HCT116 (cell line): ENCODE data around the gene KRT36. TPM values are rescaled to one million over a fixed set of nuclear protein-coding genes. Genes with fewer than 3 reads are reported as not detected.

ENCODE experiments used
- ATAC-seq: fragments of 200-7000 bp; cut with Tn5 transposase; 2 replicates; pipeline ENCODE4 v1.9.1; 2020; ENCODE audit warnings: mild to moderate bottlenecking, moderate library complexity
- BruUV-seq: library from RNA; stranded (reverse); fragments of 400-500 nt; replicated peaks from 2 replicates; lab custom pipeline; 2021; lab: Mats Ljungman, UMichigan
- CTCF ChIA-PET: fragments of 300-600 bp; sonication (Branson Sonifier 250); formaldehyde crosslinking; loops from one replicate; lab custom pipeline; 2021; ENCODE audit warnings: antibody characterized with exemption; lab: Charles Lee
- POLR2A ChIA-PET: fragments of 300-600, 350-600 bp; sonication (Branson Sonifier 250); formaldehyde crosslinking; loops from one replicate; lab custom pipeline; 2021; ENCODE audit warnings: antibody characterized with exemption; lab: Charles Lee
- RAD21 ChIA-PET, 2 experiments: fragments of 300-600 bp; sonication (Branson Sonifier 250); formaldehyde crosslinking; loops; one replicate each; lab custom pipeline; 2023; ENCODE audit warnings: low total read pairs in 2 of 2; ENCODE audit not compliant: uncharacterized antibody in 2 of 2, unreplicated experiment in 2 of 2, low non-redundant PET in 1 of 2; lab: Charles Lee
- DNase-seq: peaks from one replicate; pipeline ENCODE4 v3.0.0-alpha.2; 2010; ENCODE audit warnings: low read depth, low spot score
- H2AFZ ChIP-seq: fragments of 200-600 bp; shearing (Covaris generic), sonication (generic); 2 replicates; pipeline ENCODE4 v1.6.1; 2017; ENCODE audit warnings: low read depth, mixed run types, mixed read lengths, antibody characterized with exemption, low read length; ENCODE audit not compliant: poor library complexity, severe bottlenecking
- H3K27ac ChIP-seq: 2 replicates; pipeline ENCODE4 v1.5.1; 2012; ENCODE audit warnings: low read depth, low read length
- H3K27me3 ChIP-seq: fragments of 200-600 bp; sonication (generic); 2 replicates; pipeline ENCODE4 v1.6.1; 2016; ENCODE audit warnings: mixed run types, low read length, mixed read lengths; ENCODE audit not compliant: insufficient read depth
- H3K36me3 ChIP-seq, 2 experiments: fragments of 200-500 bp in 1 of 2; fragments of 200-600 bp in 1 of 2; sonication (Bioruptor generic) in 1 of 2; sonication (generic) in 1 of 2; 2 replicates each; pipeline versions ENCODE4 v1.5.1 to v1.6.1; 2014 to 2016; ENCODE audit warnings: low read length in 2 of 2, inconsistent platforms in 1 of 2, mixed read lengths in 1 of 2, mixed run types in 1 of 2; ENCODE audit not compliant: insufficient read depth in 2 of 2, control insufficient read depth in 1 of 2
- H3K4me1 ChIP-seq, 2 experiments: fragments of 200-600 bp in 1 of 2; sonication (generic) in 1 of 2; 2 replicates each; pipeline versions ENCODE4 v1.5.1 to v1.6.1; 2012 to 2017; ENCODE audit warnings: low read length in 2 of 2, inconsistent platforms in 1 of 2, mild to moderate bottlenecking in 1 of 2, mixed read lengths in 1 of 2, mixed run types in 1 of 2, moderate library complexity in 1 of 2; ENCODE audit not compliant: insufficient read depth in 2 of 2, control insufficient read depth in 1 of 2
- H3K4me2 ChIP-seq: fragments of 200-600 bp; sonication (generic); 2 replicates; pipeline ENCODE4 v1.6.1; 2017; ENCODE audit warnings: mixed run types, low read length, mixed read lengths
- H3K4me3 ChIP-seq, 2 experiments: fragments of 200-600 bp in 1 of 2; sonication (generic) in 1 of 2; replicated peaks in 1 of 2; 2 replicates each; pipeline ENCODE4 v1.5.1; 2011 to 2016; ENCODE audit warnings: low read length in 2 of 2, control low read depth in 1 of 2, low read depth in 1 of 2, mild to moderate bottlenecking in 1 of 2, mixed read lengths in 1 of 2, mixed run types in 1 of 2
- H3K79me2 ChIP-seq: fragments of 200-600 bp; sonication (generic); 2 replicates; pipeline ENCODE4 v1.6.1; 2017; ENCODE audit warnings: mild to moderate bottlenecking, mixed run types, low read length, moderate library complexity, mixed read lengths; ENCODE audit not compliant: insufficient read depth
- H3K9ac ChIP-seq: fragments of 200-600 bp; sonication (generic); 2 replicates; pipeline ENCODE4 v1.6.1; 2016; ENCODE audit warnings: low read length, mixed read lengths
- H3K9me2 ChIP-seq: fragments of 200-600 bp; sonication (generic), shearing (Covaris generic); 2 replicates; pipeline ENCODE4 v1.6.1; 2017; ENCODE audit warnings: mixed run types, mild to moderate bottlenecking, moderate library complexity; ENCODE audit not compliant: insufficient read depth
- H3K9me3 ChIP-seq, 2 experiments: fragments of 200-500 bp in 1 of 2; fragments of 200-600 bp in 1 of 2; sonication (Bioruptor generic) in 1 of 2; sonication (generic) in 1 of 2; 2 replicates each; pipeline ENCODE4 v1.6.1; 2014 to 2017; ENCODE audit warnings: low read length in 2 of 2, mixed read lengths in 2 of 2, inconsistent platforms in 1 of 2, low read depth in 1 of 2, mild to moderate bottlenecking in 1 of 2, mixed run types in 1 of 2, moderate library complexity in 1 of 2; ENCODE audit not compliant: control insufficient read depth in 1 of 2, insufficient read depth in 1 of 2
- H4K20me1 ChIP-seq: fragments of 200-600 bp; sonication (generic), shearing (Covaris generic); 2 replicates; pipeline ENCODE4 v1.6.1; 2017; ENCODE audit warnings: mixed run types, mild to moderate bottlenecking, moderate library complexity; ENCODE audit not compliant: insufficient read depth
- ATF3 ChIP-seq: IDR thresholded peaks from 2 replicates; pipeline ENCODE4 v1.6.1; 2012
- CBX3 ChIP-seq: IDR thresholded peaks from 2 replicates; pipeline ENCODE4 v1.6.1; 2012; ENCODE audit warnings: low read depth
- CTCF ChIP-seq, 3 experiments: fragments of 200-600 bp in 1 of 3; sonication (generic) in 1 of 3; IDR thresholded peaks in 2 of 3; conservative IDR thresholded peaks in 1 of 3; 2 replicates each; pipeline ENCODE4 v1.5.1; 2012 to 2017; ENCODE audit warnings: low read depth in 2 of 3, low read length in 2 of 3, antibody characterized with exemption in 1 of 3, borderline replicate concordance in 1 of 3, control low read depth in 1 of 3, mild to moderate bottlenecking in 1 of 3, mixed read lengths in 1 of 3, mixed run types in 1 of 3, moderate library complexity in 1 of 3; ENCODE audit not compliant: insufficient read depth in 1 of 3
- EGR1 ChIP-seq: IDR thresholded peaks from 2 replicates; pipeline ENCODE4 v1.6.1; 2012; ENCODE audit warnings: low read depth
- ELF1 ChIP-seq: IDR thresholded peaks from 2 replicates; pipeline ENCODE4 v1.6.1; 2012; ENCODE audit warnings: low read depth, borderline replicate concordance
- JUND ChIP-seq: IDR thresholded peaks from 2 replicates; pipeline ENCODE4 v1.6.1; 2012
- POLR2A ChIP-seq: IDR thresholded peaks from 2 replicates; pipeline ENCODE4 v1.7.0; 2011; ENCODE audit warnings: borderline replicate concordance; ENCODE audit not compliant: insufficient read depth, insufficient read length; ENCODE audit errors: extremely low read depth
- POLR2AphosphoS5 ChIP-seq: IDR thresholded peaks from 2 replicates; pipeline ENCODE4 v1.6.1; 2011; ENCODE audit warnings: mild to moderate bottlenecking, low read depth, low read length, moderate library complexity
- RAD21 ChIP-seq: IDR thresholded peaks from 2 replicates; pipeline ENCODE4 v1.6.1; 2012; ENCODE audit warnings: low read depth, mild to moderate bottlenecking
- REST ChIP-seq: IDR thresholded peaks from 2 replicates; pipeline ENCODE4 v1.6.1; 2012; ENCODE audit warnings: low read depth
- SIN3A ChIP-seq: IDR thresholded peaks from 2 replicates; pipeline ENCODE4 v1.6.1; 2012; ENCODE audit warnings: low read depth
- SRF ChIP-seq: IDR thresholded peaks from 2 replicates; pipeline ENCODE4 v1.6.1; 2012; ENCODE audit warnings: low read depth
- YY1 ChIP-seq: IDR thresholded peaks from 2 replicates; pipeline ENCODE4 v1.6.1; 2011; ENCODE audit warnings: low read length, low read depth, moderate library complexity, mild to moderate bottlenecking; ENCODE audit not compliant: insufficient replicate concordance; ENCODE audit errors: extremely low read depth
- ZFX ChIP-seq: fragments of 450-650 bp; IDR thresholded peaks from 2 replicates; pipeline ENCODE4 v1.6.1; 2017
- ZNF274 ChIP-seq: fragments of 200-500 bp; sonication (Bioruptor generic); IDR thresholded peaks from 2 replicates; pipeline ENCODE4 v1.6.1; 2014; ENCODE audit warnings: mild to moderate bottlenecking, low read depth, low read length, inconsistent platforms
- intact Hi-C: fragments of 100-400 bp; cut with micrococcal nuclease; formaldehyde crosslinking; loops from 2 replicates; pipeline ENCODE4 v1.10.0; 2022
- total RNA-seq: library from RNA; stranded (reverse); gene quantifications from one replicate; pipeline ENCODE4 v1.2.1, GENCODE V29; 2021; ENCODE audit not compliant: unreplicated experiment

The KRT36 gene
- total RNA-seq, 1 experiment from 2014 or later, result not detected

GRCh38 chr17:41475421-41475820 is 14.3 kb downstream of the KRT36 start:
- Histone ChIP-seq H3K27me3 (no peaks in the 10 kb centered on the region), H3K79me2 (no peaks in the 10 kb centered on the region), H4K20me1 (no peaks in the 10 kb centered on the region), H3K9me2 (no peaks in the 10 kb centered on the region), H3K4me2 (no peak overlapping the region), H3K9me3 (no peaks in the 10 kb centered on the region), H3K36me3 (no peaks in the 10 kb centered on the region), H3K27ac (no peak overlapping the region), H2AFZ (no peak overlapping the region), H3K4me3 (no peak overlapping the region), H3K4me1 (no peaks in the 10 kb centered on the region), H3K9ac (no peak overlapping the region)
- no peak for TF ChIP-seq ZFX
- TF ChIP-seq ZNF274, result no peak
- TF ChIP-seq REST, result no peak
- no peak for TF ChIP-seq CTCF (IDR thresholded peaks at IDR 0.05 in 2 of 3, conservative IDR thresholded peaks at IDR 0.05 in 1 of 3; ENCODE audit: borderline replicate concordance in 1 of 3, insufficient read depth in 1 of 3, low read depth in 2 of 3, low read length in 2 of 3)
- no peak for TF ChIP-seq SIN3A
- no peak for TF ChIP-seq POLR2AphosphoS5
- no peak for TF ChIP-seq RAD21
- no peak for TF ChIP-seq ELF1
- no peak for TF ChIP-seq YY1
- no peak for TF ChIP-seq ATF3
- TF ChIP-seq CBX3, result no peak
- no peak for TF ChIP-seq SRF
- no peak for TF ChIP-seq POLR2A
- no peak for TF ChIP-seq EGR1
- no peak for TF ChIP-seq JUND
- intact Hi-C loops, result no loop called here
- ChIA-PET RAD21 (no interaction called here), CTCF (no interaction called here), POLR2A (no interaction called here)
- no peak for DNase-seq
- BruUV-seq, result no TSS peak
- no peak for ATAC-seq
